ENCODE results near the gene CYP2E1. TPM values are rescaled to one million over a fixed set of nuclear protein-coding genes. Genes with fewer than 3 reads are reported as not detected.
"Not testable (repeated sequence)": the region's sequence is repeated elsewhere in the genome, so short reads cannot be mapped to it uniquely, and the experiment has no call there.

The CYP2E1 gene
- total and polyA plus RNA-seq, 2 of the 13 experiments (the other 11 are each of a cell fraction or from before 2014, with no cell fraction given) = 0.27 to 0.63 TPM

- Histone ChIP-seq H3K27ac (ENCODE audit: extremely low read length, insufficient read depth, low read length) (no peak overlapping the region), H3K9ac (ENCODE audit: insufficient read depth, low read depth, low read length) (no peak overlapping the region), H3K36me3 (replicated peaks in 1 of 2; ENCODE audit: control insufficient read depth in 1 of 2, insufficient read depth in 2 of 2, low read length in 2 of 2) (no peaks in the 10 kb centered on the region), H3K9me3 (ENCODE audit: low read length) (peaks cover under 1% of the 10 kb centered on the region; the same call in 1 of the 2 replicates), H3K4me1 (ENCODE audit: insufficient read depth, low read length) (no peaks in the 10 kb centered on the region), H3K79me2 (ENCODE audit: insufficient read depth, low read length) (no peaks in the 10 kb centered on the region), H3K27me3 (ENCODE audit: control insufficient read depth in 1 of 2, insufficient read depth in 2 of 2, low read length in 2 of 2) (0 out of 5 replicates have a peak, but pooled peaks cover 0 to 9% of the 10 kb centered on the region in 2 experiments), H2AFZ (ENCODE audit: low read length) (no peak overlapping the region), H3K4me2 (ENCODE audit: low read depth, low read length) (no peak overlapping the region), H4K20me1 (ENCODE audit: insufficient read depth, low read length) (no peaks in the 10 kb centered on the region), H3K4me3 (replicated peaks in 1 of 3; ENCODE audit: insufficient read depth in 1 of 3, low read depth in 2 of 3, low read length in 3 of 3) (no peak overlapping the region)
- intact Hi-C loops (cut with micrococcal nuclease; ENCODE audit: unreplicated experiment) = no loop called here
- BruUV-seq (replicated peaks) = no TSS peak
- TF ChIP-seq KIAA2018 (CRISPR knock-in tag; IDR thresholded peaks at IDR 0.05; ENCODE audit: borderline replicate concordance) (no peak), TP53 (CRISPR knock-in tag; conservative IDR thresholded peaks at IDR 0.05) (no peak), MXD4 (CRISPR knock-in tag; IDR thresholded peaks at IDR 0.05) (no peak), HHEX (CRISPR knock-in tag; IDR thresholded peaks at IDR 0.05) (no peak), ZNF724P (CRISPR knock-in tag; IDR thresholded peaks at IDR 0.05; ENCODE audit: borderline replicate concordance) (no peak), HIVEP1 (CRISPR knock-in tag; IDR thresholded peaks at IDR 0.05) (no peak), ATAD3A (CRISPR knock-in tag; IDR thresholded peaks at IDR 0.05) (no peak), ZNF891 (CRISPR knock-in tag; IDR thresholded peaks at IDR 0.05) (no peak)
- ATAC-seq = no peak
- ChIA-PET CTCF (ENCODE audit: low intra/inter-chr PET ratio, low total read pairs) (no interaction called here), POLR2A (no interaction called here)
- in situ Hi-C loops (cut with HindIII; ENCODE audit: extremely low pct_ligation_motif_present, low pct_unique_long_range_greater_than_20kb) = no loop called here
- 70% methylated on average over 9 of the region's 22 CpGs for WGBS (ENCODE audit: low lambda C conversion rate)
- no peak for FAIRE-seq
- no peak for DNase-seq (ENCODE audit: low spot score)
Measured at GRCh38 chr10:133568287-133568614, 41.1 kb downstream of the CYP2E1 start.

GRCh38 chr10:133568831-133569527 lies 41.8 kb downstream of the CYP2E1 start:
- intact Hi-C loops (cut with micrococcal nuclease; ENCODE audit: unreplicated experiment); H3K36me3 ChIP-seq (replicated peaks in 1 of 2; ENCODE audit: control insufficient read depth in 1 of 2, insufficient read depth in 2 of 2, low read length in 2 of 2); H3K4me3 ChIP-seq (replicated peaks in 1 of 3; ENCODE audit: insufficient read depth in 1 of 3, low read depth in 2 of 3, low read length in 3 of 3); BruUV-seq (replicated peaks); FAIRE-seq; POLR2A ChIA-PET; H3K4me1 ChIP-seq (ENCODE audit: insufficient read depth, low read length); DNase-seq (ENCODE audit: low spot score); H3K9ac ChIP-seq (ENCODE audit: insufficient read depth, low read depth, low read length); H3K9me3 ChIP-seq (ENCODE audit: low read length); H3K27ac ChIP-seq (ENCODE audit: extremely low read length, insufficient read depth, low read length); CTCF ChIA-PET (ENCODE audit: low intra/inter-chr PET ratio, low total read pairs); H3K4me2 ChIP-seq (ENCODE audit: low read depth, low read length); H4K20me1 ChIP-seq (ENCODE audit: insufficient read depth, low read length); H2AFZ ChIP-seq (ENCODE audit: low read length); H3K27me3 ChIP-seq (ENCODE audit: control insufficient read depth in 1 of 2, insufficient read depth in 2 of 2, low read length in 2 of 2); in situ Hi-C loops (cut with HindIII; ENCODE audit: extremely low pct_ligation_motif_present, low pct_unique_long_range_greater_than_20kb); H3K79me2 ChIP-seq (ENCODE audit: insufficient read depth, low read length): not testable (repeated sequence)
- ATAC-seq = peak; percentile 68
- WGBS (ENCODE audit: low lambda C conversion rate) = 100% methylated on average over 1 of the region's 80 CpGs
